GM12878 (cell line): ENCODE results near the gene MOXD1. TPM values are rescaled to one million over a fixed set of nuclear protein-coding genes. Genes with fewer than 3 reads are reported as not detected.

Experiments used
- ATAC-seq: fragments of 200-7000 bp; cut with Tn5 transposase; 3 replicates; pipeline ENCODE4 v1.9.1; 2020; ENCODE audit warnings: mild to moderate bottlenecking, moderate library complexity
- BruUV-seq: library from RNA; stranded (reverse); fragments of 400-500 nt; replicated peaks from 2 replicates; lab custom pipeline; 2021; lab: Mats Ljungman, UMichigan
- CTCF ChIA-PET: fragments of 300-600 bp; sonication (Branson Sonifier 250); formaldehyde crosslinking; extraction: SDS; loops from one replicate; lab custom pipeline; 2021; ENCODE audit warnings: inconsistent platforms; lab: Yijun Ruan, JAX
- POLR2A ChIA-PET: fragments of 350-600 bp; formaldehyde crosslinking; extraction: SDS; loops from one replicate; lab custom pipeline; 2021; ENCODE audit warnings: inconsistent platforms; lab: Charles Lee
- RAD21 ChIA-PET: fragments of 300-600 bp; sonication (Branson Sonifier 250); formaldehyde crosslinking; loops from one replicate; lab custom pipeline; 2023; ENCODE audit warnings: antibody characterized with exemption; ENCODE audit not compliant: unreplicated experiment; lab: Charles Lee
- SMC1A ChIA-PET: fragments of 300-600 bp; sonication (Branson Sonifier 250); formaldehyde crosslinking; loops from one replicate; lab custom pipeline; 2023; ENCODE audit not compliant: unreplicated experiment, uncharacterized antibody; lab: Charles Lee
- DNase-seq: peaks from one replicate; pipeline ENCODE4 v3.0.0-alpha.2; 2011; ENCODE audit warnings: low read depth, low spot score
- FAIRE-seq: peaks from 3 replicates; lab custom pipeline; 2011; peaks lifted over from hg19 to GRCh38; lab: Jason Lieb, UNC
- H2AFZ ChIP-seq: 2 replicates; pipeline ENCODE4 v1.6.0; 2011; ENCODE audit warnings: low read depth, low read length, control low read depth; ENCODE audit not compliant: control insufficient read depth
- H3K27ac ChIP-seq: 2 replicates; pipeline ENCODE4 v1.5.1; 2011; ENCODE audit warnings: control low read depth; ENCODE audit not compliant: control insufficient read depth, insufficient read depth
- H3K27me3 ChIP-seq, 2 experiments: replicated peaks in 1 of 2; 2 replicates each; pipeline versions ENCODE4 v1.6.0 to v1.6.1; 2011; ENCODE audit warnings: low read length in 1 of 2; ENCODE audit not compliant: control insufficient read depth in 2 of 2, insufficient read depth in 2 of 2
- H3K36me3 ChIP-seq, 2 experiments: 2 replicates each; pipeline ENCODE4 v1.5.1; 2011; ENCODE audit warnings: low read length in 1 of 2; ENCODE audit not compliant: control insufficient read depth in 2 of 2, insufficient read depth in 2 of 2
- H3K4me1 ChIP-seq: 2 replicates; pipeline ENCODE4 v1.6.1; 2011; ENCODE audit warnings: mild to moderate bottlenecking, low read length, moderate library complexity, mixed read lengths; ENCODE audit not compliant: control insufficient read depth, insufficient read depth
- H3K4me2 ChIP-seq: 2 replicates; pipeline ENCODE4 v1.6.0; 2011; ENCODE audit warnings: control low read depth; ENCODE audit not compliant: control insufficient read depth, insufficient read depth
- H3K4me3 ChIP-seq: fragments of 200-600 bp; sonication (generic); 2 replicates; pipeline ENCODE4 v1.5.1; 2016
- H3K79me2 ChIP-seq: 2 replicates; pipeline ENCODE4 v1.6.0; 2011; ENCODE audit warnings: low read length; ENCODE audit not compliant: control insufficient read depth, insufficient read depth
- H3K9ac ChIP-seq: 2 replicates; pipeline ENCODE4 v1.8.0; 2011; ENCODE audit warnings: low read length, control low read depth, mixed read lengths; ENCODE audit not compliant: control insufficient read depth, insufficient read depth
- H3K9me3 ChIP-seq: replicated peaks from 3 replicates; pipeline ENCODE4 v1.5.1; 2011; ENCODE audit warnings: mild to moderate bottlenecking, low read length; ENCODE audit not compliant: control insufficient read depth, insufficient read depth
- H4K20me1 ChIP-seq: 2 replicates; pipeline ENCODE4 v1.6.0; 2011; ENCODE audit not compliant: control insufficient read depth, insufficient read depth
- BHLHE40 ChIP-seq, 2 experiments: fragments of 450-650 bp in 1 of 2; IDR thresholded peaks; 2 replicates each; pipeline ENCODE4 v1.6.1; 2011 to 2017; ENCODE audit warnings: low read depth in 2 of 2, borderline replicate concordance in 1 of 2, improper control_type of control experiment in 1 of 2, low read length in 1 of 2, mild to moderate bottlenecking in 1 of 2
- BMI1 ChIP-seq: fragments of 450-650 bp; IDR thresholded peaks from 2 replicates; pipeline ENCODE4 v1.6.1; 2016; ENCODE audit warnings: mild to moderate bottlenecking, moderate library complexity, borderline replicate concordance
- CHD1 ChIP-seq: IDR thresholded peaks from 2 replicates; pipeline ENCODE4 v1.6.1; 2012; ENCODE audit warnings: low read depth, low read length, improper control_type of control experiment
- EGR1 ChIP-seq, 2 experiments: IDR thresholded peaks; 1 replicate in 1 of 2; 2 replicates in 1 of 2; pipeline ENCODE4 v1.6.1; 2011 to 2012; ENCODE audit warnings: low read depth in 2 of 2, low read length in 2 of 2, borderline replicate concordance in 1 of 2, mild to moderate bottlenecking in 1 of 2, moderate library complexity in 1 of 2
- ELK1 ChIP-seq: IDR thresholded peaks from 2 replicates; pipeline ENCODE4 v1.6.1; 2012; ENCODE audit warnings: low read depth, low read length, improper control_type of control experiment
- EZH2 ChIP-seq: IDR thresholded peaks from 2 replicates; pipeline ENCODE4 v1.6.1; 2012; ENCODE audit warnings: low read depth, mild to moderate bottlenecking, control low read depth, inconsistent platforms, low read length, borderline replicate concordance; ENCODE audit not compliant: control insufficient read depth
- HCFC1 ChIP-seq: fragments of 150-350 bp; IDR thresholded peaks from 2 replicates; pipeline ENCODE4 v1.6.1; 2014; ENCODE audit warnings: low read length
- MYC ChIP-seq: IDR thresholded peaks from 2 replicates; pipeline ENCODE4 v1.6.1; 2011; ENCODE audit warnings: mild to moderate bottlenecking, low read length, moderate library complexity, inconsistent platforms; ENCODE audit not compliant: insufficient read depth, insufficient replicate concordance, insufficient read length, severe bottlenecking
- PAX5 ChIP-seq: IDR thresholded peaks from 2 replicates; pipeline ENCODE4 v1.6.1; 2011; ENCODE audit warnings: low read depth, low read length, borderline replicate concordance
- POLR2AphosphoS5 ChIP-seq: IDR thresholded peaks from 2 replicates; pipeline ENCODE4 v1.6.1; 2011; ENCODE audit warnings: mild to moderate bottlenecking, low read length, inconsistent platforms
- RAD21 ChIP-seq: IDR thresholded peaks from 2 replicates; pipeline ENCODE4 v1.6.1; 2011; ENCODE audit warnings: mild to moderate bottlenecking, low read depth, low read length, moderate library complexity; ENCODE audit not compliant: insufficient read depth
- RELB ChIP-seq: fragments of 450-650 bp; IDR thresholded peaks from 2 replicates; pipeline ENCODE4 v1.6.1; 2017; ENCODE audit warnings: low read depth, mild to moderate bottlenecking, moderate library complexity
- RUNX3 ChIP-seq: IDR thresholded peaks from 2 replicates; pipeline ENCODE4 v1.6.1; 2012; ENCODE audit warnings: low read length, inconsistent platforms
- SMAD1 ChIP-seq: fragments of 450-650 bp; IDR thresholded peaks from 2 replicates; pipeline ENCODE4 v1.6.1; 2018; ENCODE audit warnings: mild to moderate bottlenecking, low read depth; ENCODE audit not compliant: partially characterized antibody
- SMARCA5 ChIP-seq: fragments of 450-650 bp; IDR thresholded peaks from 2 replicates; pipeline ENCODE4 v1.6.1; 2017; ENCODE audit warnings: mild to moderate bottlenecking
- STAT3 ChIP-seq: IDR thresholded peaks from 2 replicates; pipeline ENCODE4 v1.6.1; 2011; ENCODE audit warnings: low read depth, low read length, improper control_type of control experiment
- ZBTB33 ChIP-seq: fragments of 450-650 bp; IDR thresholded peaks from 2 replicates; pipeline ENCODE4 v1.6.1; 2017; ENCODE audit warnings: mild to moderate bottlenecking
- WGBS: methylation state at CpG from one replicate; pipeline ENCODE4 v1.1.6; 2016; ENCODE audit warnings: low lambda C conversion rate; ENCODE audit not compliant: insufficient replicate concordance, insufficient coverage; ENCODE audit errors: missing lambda C conversion rate; 5-methylcytosine and 5-hydroxymethylcytosine counted together
- in situ Hi-C: fragments of 300-500 bp; cut with MboI; formaldehyde crosslinking; loops from 9 replicates; pipeline ENCODE4 v1.14.3; 2018; ENCODE audit warnings: mixed read lengths
- intact Hi-C: fragments of 100-400 bp; cut with micrococcal nuclease; formaldehyde crosslinking; loops from one replicate; pipeline ENCODE4 v1.14.2; 2022; ENCODE audit not compliant: unreplicated experiment
- polyA plus RNA-seq, 11 experiments: library from polyadenylated mRNA; depleted of rRNA in 4 of 11; unstranded in 6 of 11; stranded (reverse) in 5 of 11; fragments of >200 nt; fragmentation: Nextera tagmentation in 4 of 11; fragmentation: Illumina TruSeq in 1 of 11; extraction: Ambion mirVana in 4 of 11; extraction: Trizol in 1 of 11; gene quantifications; 1 replicate in 1 of 11; 2 replicates in 10 of 11; pipeline versions ENCODE4 v1.2.1 to v1.2.3, GENCODE V29; 2011 to 2016; ENCODE audit warnings: inconsistent platforms in 2 of 11, missing spikeins in 2 of 11, low read depth in 1 of 11
- total RNA-seq, 4 experiments: library from RNA; depleted of rRNA in 3 of 4; stranded (reverse); fragments of >200 nt in 3 of 4; fragmentation: Illumina TruSeq in 1 of 4; extraction: Trizol in 1 of 4; gene quantifications; 2 replicates each; pipeline versions ENCODE4 v1.2.1 to v1.2.3, GENCODE V29; 2013 to 2021

MOXD1 gene
- total and polyA plus RNA-seq, 10 of the 15 experiments (the other 5 are each of a cell fraction or from before 2014, with no cell fraction given) = 0.03 to 2.1 (median 0.64) TPM

- no peaks in the 10 kb centered on the region for H4K20me1 ChIP-seq
- TF ChIP-seq RAD21 (no peak), RUNX3 (no peak), BHLHE40 (IDR thresholded peaks at IDR 0.05; ENCODE audit: borderline replicate concordance in 1 of 2, low read depth in 2 of 2, low read length in 1 of 2) (no peak), ZBTB33 (no peak), HCFC1 (no peak), ELK1 (no peak), PAX5 (no peak), RELB (no peak), EGR1 (IDR thresholded peaks at IDR 0.05; ENCODE audit: borderline replicate concordance in 1 of 2, low read depth in 2 of 2, low read length in 2 of 2) (no peak), EZH2 (no peak), SMARCA5 (no peak), STAT3 (no peak), BMI1 (no peak), CHD1 (no peak), POLR2AphosphoS5 (no peak), SMAD1 (no peak), MYC (no peak)
- H3K4me1 ChIP-seq = no peaks in the 10 kb centered on the region
- ChIA-PET POLR2A (no interaction called here), CTCF (interaction anchor here (0.7 to 2.9 kb wide), 8 partner anchors 7 to 113 kb away, joined by 3 to 11 read pairs (median 8); no protein-coding TSS in a partner anchor), SMC1A (interaction anchor here (0.6 to 3.0 kb wide), 7 partner anchors 12 to 134 kb away, joined by 3 to 18 read pairs (median 4); no protein-coding TSS in a partner anchor), RAD21 (interaction anchor here (1.3 to 2.1 kb wide), 3 partner anchors 91 to 112 kb away, joined by 3 to 6 read pairs (median 3); no protein-coding TSS in a partner anchor)
- no peak overlapping the region for H3K9ac ChIP-seq
- H3K4me3 ChIP-seq = no peak overlapping the region
- 62% methylated on average over 5 of the region's 5 CpGs for WGBS
- no peaks in the 10 kb centered on the region for H3K36me3 ChIP-seq
- no peaks in the 10 kb centered on the region; the same call in 1 of the 2 replicates for H3K79me2 ChIP-seq
- intact Hi-C loops = no loop called here
- H2AFZ ChIP-seq = no peak overlapping the region
- H3K27ac ChIP-seq = no peak overlapping the region
- no peak for DNase-seq
- in situ Hi-C loops = no loop called here
- H3K27me3 ChIP-seq = no peaks in the 10 kb centered on the region
- no peak overlapping the region for H3K4me2 ChIP-seq
- no peak for ATAC-seq
- no TSS peak for BruUV-seq
- peaks cover 9% of the 10 kb centered on the region for H3K9me3 ChIP-seq
- no peak for FAIRE-seq
These were observed 9.0 kb downstream of the MOXD1 start for GRCh38 chr6:132392270-132392646.
